Vagina (tissue), 2 donors: ENCODE measurements around the gene GAB2.

ENCODE experiments used
- CTCF ChIP-seq, 3 experiments: fragments of 450-650 bp in 2 of 3; fragments of 200-600 bp in 1 of 3; sonication (generic) in 1 of 3; IDR thresholded peaks; one replicate each; pipeline ENCODE4 v1.5.1; 2017 to 2019; ENCODE audit warnings: antibody characterized with exemption in 3 of 3, mild to moderate bottlenecking in 2 of 3, moderate library complexity in 2 of 3
- POLR2A ChIP-seq, 2 donors: fragments of 450-650 bp; IDR thresholded peaks; one replicate each; pipeline ENCODE4 v1.6.1; 2017; ENCODE audit warnings: antibody characterized with exemption in 2 of 2, mild to moderate bottlenecking in 2 of 2, moderate library complexity in 2 of 2
- POLR2AphosphoS5 ChIP-seq, 2 donors: sonication (generic); formaldehyde crosslinking; IDR thresholded peaks; one replicate each; pipeline ENCODE4 v1.9.0; 2017; ENCODE audit warnings: antibody characterized with exemption in 2 of 2, mild to moderate bottlenecking in 2 of 2, low read depth in 1 of 2; ENCODE audit not compliant: insufficient read depth in 1 of 2

DNA sequence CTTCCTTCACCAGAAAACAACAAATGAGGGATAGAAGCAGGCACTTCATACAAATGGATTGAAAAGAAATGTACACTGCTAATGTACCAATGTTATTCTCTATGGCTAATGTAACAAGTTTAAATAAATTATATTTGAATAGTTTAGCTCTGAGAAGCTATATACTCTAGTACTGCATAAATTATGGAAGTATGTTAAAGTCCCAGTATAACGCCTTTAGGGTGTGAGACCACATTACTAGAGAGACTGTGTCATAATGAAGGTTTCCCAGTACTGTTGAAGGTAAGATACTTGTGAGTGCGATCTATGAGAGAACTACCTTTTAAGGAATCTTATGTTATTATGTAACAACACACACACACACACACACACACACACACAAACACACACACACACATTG is 39.8 kb upstream of the GAB2 start:
- TF ChIP-seq POLR2A (IDR thresholded peaks at IDR 0.05) (no peak), CTCF (IDR thresholded peaks at IDR 0.05) (no peak), POLR2AphosphoS5 (IDR thresholded peaks at IDR 0.05; ENCODE audit: insufficient read depth in 1 of 2, low read depth in 1 of 2) (no peak)
